K562 (cell line): ENCODE data around the gene SCG5.

Source experiments
- CHD2 ChIP-seq: IDR thresholded peaks from 2 replicates; pipeline ENCODE4 v1.6.1; 2011; ENCODE audit warnings: low read depth, low read length
- EP300 ChIP-seq: IDR thresholded peaks from 2 replicates; pipeline ENCODE4 v1.6.1; 2012; ENCODE audit warnings: low read length, improper control_type of control experiment
- HDGF ChIP-seq: fragments of 450-650 bp; IDR thresholded peaks from 2 replicates; pipeline ENCODE4 v1.6.1; 2016
- MXI1 ChIP-seq: IDR thresholded peaks from 2 replicates; pipeline ENCODE4 v1.6.1; 2011; ENCODE audit warnings: low read depth, mild to moderate bottlenecking, improper control_type of control experiment, low read length
- RBM22 ChIP-seq: fragments of 200-400 bp; formaldehyde crosslinking; IDR thresholded peaks from 2 replicates; pipeline ENCODE4 v1.6.1; 2018; ENCODE audit warnings: low read length, low read depth; ENCODE audit not compliant: poor library complexity, severe bottlenecking
- SMARCA5 ChIP-seq: fragments of 450-650 bp; IDR thresholded peaks from 2 replicates; pipeline ENCODE4 v1.6.1; 2016
- ZNF668 ChIP-seq: fragments of 250-450 bp; sonication (Bioruptor Pico); IDR thresholded peaks from 2 replicates; pipeline ENCODE4 v1.8.0; 2022; ENCODE audit warnings: mild to moderate bottlenecking, inconsistent platforms
- TF ChIP-seq, protein P1 (sequence below): sonication (generic); formaldehyde crosslinking; IDR thresholded peaks from 2 replicates; pipeline ENCODE4 v1.8.1; 2023; ENCODE audit warnings: mild to moderate bottlenecking, missing genetic modification reagents
- TF ChIP-seq, protein P2 (sequence below), 3 experiments: IDR thresholded peaks in 2 of 3; conservative IDR thresholded peaks in 1 of 3; 2 replicates each; pipeline ENCODE4 v1.5.1; 2011 to 2012; ENCODE audit warnings: low read length in 3 of 3, mild to moderate bottlenecking in 3 of 3, control low read depth in 2 of 3, improper control_type of control experiment in 1 of 3, inconsistent platforms in 1 of 3, low read depth in 1 of 3, mixed read lengths in 1 of 3, moderate library complexity in 1 of 3; ENCODE audit not compliant: insufficient read depth in 2 of 3
- TF ChIP-seq, protein P3 (sequence below): sonication (generic); formaldehyde crosslinking; IDR thresholded peaks from 2 replicates; pipeline ENCODE4 v1.8.0; 2022; ENCODE audit warnings: mild to moderate bottlenecking, missing genetic modification reagents
- TF ChIP-seq, protein P4 (sequence below): sonication (generic); formaldehyde crosslinking; IDR thresholded peaks from 2 replicates; pipeline ENCODE4 v1.8.0; 2023; ENCODE audit warnings: mild to moderate bottlenecking, missing genetic modification reagents
- TF ChIP-seq, protein P5 (sequence below), 2 experiments: fragments of 450-650 bp in 1 of 2; sonication (generic) in 1 of 2; formaldehyde crosslinking in 1 of 2; IDR thresholded peaks in 1 of 2; conservative IDR thresholded peaks in 1 of 2; 2 replicates each; pipeline versions ENCODE4 v1.6.1 to v1.8.1; 2016 to 2023; ENCODE audit warnings: mild to moderate bottlenecking in 2 of 2, moderate library complexity in 2 of 2, inconsistent platforms in 1 of 2, missing genetic modification reagents in 1 of 2
- TF ChIP-seq, protein P6 (sequence below): fragments of 450-650 bp; formaldehyde crosslinking; IDR thresholded peaks from 2 replicates; pipeline ENCODE4 v1.4.0; 2022; ENCODE audit warnings: mild to moderate bottlenecking, moderate library complexity

DNA sequence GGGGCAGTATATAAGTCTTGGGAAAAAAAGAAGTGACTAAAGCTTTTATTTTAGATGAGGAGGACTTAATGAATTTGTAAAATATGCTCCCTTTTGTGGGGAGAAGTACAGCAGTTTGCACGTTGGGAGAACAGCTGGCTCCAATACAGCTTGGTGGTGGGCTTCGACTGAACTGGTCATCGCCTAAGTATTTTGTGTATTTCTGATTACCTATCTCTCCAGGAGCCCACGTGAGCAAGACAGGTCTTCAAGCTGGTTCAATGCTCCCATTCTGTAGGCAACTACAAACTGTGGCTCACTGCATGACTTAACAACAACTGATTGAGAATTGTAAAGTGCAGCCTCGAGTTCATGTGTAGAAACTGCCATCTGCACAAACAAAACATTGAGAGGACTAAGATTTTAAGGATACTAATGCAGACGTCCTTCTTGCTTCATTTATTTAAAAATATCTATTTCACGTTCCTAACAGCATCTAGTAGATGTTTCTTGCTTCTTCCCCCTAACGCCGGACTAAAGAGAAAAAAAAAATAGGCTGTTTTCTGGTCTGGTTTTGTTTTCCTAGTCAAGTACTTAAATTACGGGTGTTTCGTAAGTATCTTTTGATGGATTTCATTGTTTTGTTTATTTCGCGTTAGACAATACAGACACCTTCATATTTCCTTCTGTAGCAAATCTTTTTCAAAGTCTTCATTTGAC lies 74.9 kb downstream of the SCG5 start:
- TF ChIP-seq ZNF668 (no peak), HDGF (no peak), CHD2 (no peak), MXI1 (no peak), EP300 (no peak), SMARCA5 (no peak), RBM22 (no peak)
- TF ChIP-seq, protein P1, sequence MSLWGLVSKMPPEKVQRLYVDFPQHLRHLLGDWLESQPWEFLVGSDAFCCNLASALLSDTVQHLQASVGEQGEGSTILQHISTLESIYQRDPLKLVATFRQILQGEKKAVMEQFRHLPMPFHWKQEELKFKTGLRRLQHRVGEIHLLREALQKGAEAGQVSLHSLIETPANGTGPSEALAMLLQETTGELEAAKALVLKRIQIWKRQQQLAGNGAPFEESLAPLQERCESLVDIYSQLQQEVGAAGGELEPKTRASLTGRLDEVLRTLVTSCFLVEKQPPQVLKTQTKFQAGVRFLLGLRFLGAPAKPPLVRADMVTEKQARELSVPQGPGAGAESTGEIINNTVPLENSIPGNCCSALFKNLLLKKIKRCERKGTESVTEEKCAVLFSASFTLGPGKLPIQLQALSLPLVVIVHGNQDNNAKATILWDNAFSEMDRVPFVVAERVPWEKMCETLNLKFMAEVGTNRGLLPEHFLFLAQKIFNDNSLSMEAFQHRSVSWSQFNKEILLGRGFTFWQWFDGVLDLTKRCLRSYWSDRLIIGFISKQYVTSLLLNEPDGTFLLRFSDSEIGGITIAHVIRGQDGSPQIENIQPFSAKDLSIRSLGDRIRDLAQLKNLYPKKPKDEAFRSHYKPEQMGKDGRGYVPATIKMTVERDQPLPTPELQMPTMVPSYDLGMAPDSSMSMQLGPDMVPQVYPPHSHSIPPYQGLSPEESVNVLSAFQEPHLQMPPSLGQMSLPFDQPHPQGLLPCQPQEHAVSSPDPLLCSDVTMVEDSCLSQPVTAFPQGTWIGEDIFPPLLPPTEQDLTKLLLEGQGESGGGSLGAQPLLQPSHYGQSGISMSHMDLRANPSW, result no peak
- TF ChIP-seq, protein P2, sequence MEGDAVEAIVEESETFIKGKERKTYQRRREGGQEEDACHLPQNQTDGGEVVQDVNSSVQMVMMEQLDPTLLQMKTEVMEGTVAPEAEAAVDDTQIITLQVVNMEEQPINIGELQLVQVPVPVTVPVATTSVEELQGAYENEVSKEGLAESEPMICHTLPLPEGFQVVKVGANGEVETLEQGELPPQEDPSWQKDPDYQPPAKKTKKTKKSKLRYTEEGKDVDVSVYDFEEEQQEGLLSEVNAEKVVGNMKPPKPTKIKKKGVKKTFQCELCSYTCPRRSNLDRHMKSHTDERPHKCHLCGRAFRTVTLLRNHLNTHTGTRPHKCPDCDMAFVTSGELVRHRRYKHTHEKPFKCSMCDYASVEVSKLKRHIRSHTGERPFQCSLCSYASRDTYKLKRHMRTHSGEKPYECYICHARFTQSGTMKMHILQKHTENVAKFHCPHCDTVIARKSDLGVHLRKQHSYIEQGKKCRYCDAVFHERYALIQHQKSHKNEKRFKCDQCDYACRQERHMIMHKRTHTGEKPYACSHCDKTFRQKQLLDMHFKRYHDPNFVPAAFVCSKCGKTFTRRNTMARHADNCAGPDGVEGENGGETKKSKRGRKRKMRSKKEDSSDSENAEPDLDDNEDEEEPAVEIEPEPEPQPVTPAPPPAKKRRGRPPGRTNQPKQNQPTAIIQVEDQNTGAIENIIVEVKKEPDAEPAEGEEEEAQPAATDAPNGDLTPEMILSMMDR (IDR thresholded peaks at IDR 0.05 in 2 of 3, conservative IDR thresholded peaks at IDR 0.05 in 1 of 3; ENCODE audit: insufficient read depth in 2 of 3, low read depth in 1 of 3, low read length in 3 of 3), result no peak
- TF ChIP-seq, protein P3, sequence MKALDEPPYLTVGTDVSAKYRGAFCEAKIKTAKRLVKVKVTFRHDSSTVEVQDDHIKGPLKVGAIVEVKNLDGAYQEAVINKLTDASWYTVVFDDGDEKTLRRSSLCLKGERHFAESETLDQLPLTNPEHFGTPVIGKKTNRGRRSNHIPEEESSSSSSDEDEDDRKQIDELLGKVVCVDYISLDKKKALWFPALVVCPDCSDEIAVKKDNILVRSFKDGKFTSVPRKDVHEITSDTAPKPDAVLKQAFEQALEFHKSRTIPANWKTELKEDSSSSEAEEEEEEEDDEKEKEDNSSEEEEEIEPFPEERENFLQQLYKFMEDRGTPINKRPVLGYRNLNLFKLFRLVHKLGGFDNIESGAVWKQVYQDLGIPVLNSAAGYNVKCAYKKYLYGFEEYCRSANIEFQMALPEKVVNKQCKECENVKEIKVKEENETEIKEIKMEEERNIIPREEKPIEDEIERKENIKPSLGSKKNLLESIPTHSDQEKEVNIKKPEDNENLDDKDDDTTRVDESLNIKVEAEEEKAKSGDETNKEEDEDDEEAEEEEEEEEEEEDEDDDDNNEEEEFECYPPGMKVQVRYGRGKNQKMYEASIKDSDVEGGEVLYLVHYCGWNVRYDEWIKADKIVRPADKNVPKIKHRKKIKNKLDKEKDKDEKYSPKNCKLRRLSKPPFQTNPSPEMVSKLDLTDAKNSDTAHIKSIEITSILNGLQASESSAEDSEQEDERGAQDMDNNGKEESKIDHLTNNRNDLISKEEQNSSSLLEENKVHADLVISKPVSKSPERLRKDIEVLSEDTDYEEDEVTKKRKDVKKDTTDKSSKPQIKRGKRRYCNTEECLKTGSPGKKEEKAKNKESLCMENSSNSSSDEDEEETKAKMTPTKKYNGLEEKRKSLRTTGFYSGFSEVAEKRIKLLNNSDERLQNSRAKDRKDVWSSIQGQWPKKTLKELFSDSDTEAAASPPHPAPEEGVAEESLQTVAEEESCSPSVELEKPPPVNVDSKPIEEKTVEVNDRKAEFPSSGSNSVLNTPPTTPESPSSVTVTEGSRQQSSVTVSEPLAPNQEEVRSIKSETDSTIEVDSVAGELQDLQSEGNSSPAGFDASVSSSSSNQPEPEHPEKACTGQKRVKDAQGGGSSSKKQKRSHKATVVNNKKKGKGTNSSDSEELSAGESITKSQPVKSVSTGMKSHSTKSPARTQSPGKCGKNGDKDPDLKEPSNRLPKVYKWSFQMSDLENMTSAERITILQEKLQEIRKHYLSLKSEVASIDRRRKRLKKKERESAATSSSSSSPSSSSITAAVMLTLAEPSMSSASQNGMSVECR (CRISPR knock-in tag), result no peak
- TF ChIP-seq, protein P4, sequence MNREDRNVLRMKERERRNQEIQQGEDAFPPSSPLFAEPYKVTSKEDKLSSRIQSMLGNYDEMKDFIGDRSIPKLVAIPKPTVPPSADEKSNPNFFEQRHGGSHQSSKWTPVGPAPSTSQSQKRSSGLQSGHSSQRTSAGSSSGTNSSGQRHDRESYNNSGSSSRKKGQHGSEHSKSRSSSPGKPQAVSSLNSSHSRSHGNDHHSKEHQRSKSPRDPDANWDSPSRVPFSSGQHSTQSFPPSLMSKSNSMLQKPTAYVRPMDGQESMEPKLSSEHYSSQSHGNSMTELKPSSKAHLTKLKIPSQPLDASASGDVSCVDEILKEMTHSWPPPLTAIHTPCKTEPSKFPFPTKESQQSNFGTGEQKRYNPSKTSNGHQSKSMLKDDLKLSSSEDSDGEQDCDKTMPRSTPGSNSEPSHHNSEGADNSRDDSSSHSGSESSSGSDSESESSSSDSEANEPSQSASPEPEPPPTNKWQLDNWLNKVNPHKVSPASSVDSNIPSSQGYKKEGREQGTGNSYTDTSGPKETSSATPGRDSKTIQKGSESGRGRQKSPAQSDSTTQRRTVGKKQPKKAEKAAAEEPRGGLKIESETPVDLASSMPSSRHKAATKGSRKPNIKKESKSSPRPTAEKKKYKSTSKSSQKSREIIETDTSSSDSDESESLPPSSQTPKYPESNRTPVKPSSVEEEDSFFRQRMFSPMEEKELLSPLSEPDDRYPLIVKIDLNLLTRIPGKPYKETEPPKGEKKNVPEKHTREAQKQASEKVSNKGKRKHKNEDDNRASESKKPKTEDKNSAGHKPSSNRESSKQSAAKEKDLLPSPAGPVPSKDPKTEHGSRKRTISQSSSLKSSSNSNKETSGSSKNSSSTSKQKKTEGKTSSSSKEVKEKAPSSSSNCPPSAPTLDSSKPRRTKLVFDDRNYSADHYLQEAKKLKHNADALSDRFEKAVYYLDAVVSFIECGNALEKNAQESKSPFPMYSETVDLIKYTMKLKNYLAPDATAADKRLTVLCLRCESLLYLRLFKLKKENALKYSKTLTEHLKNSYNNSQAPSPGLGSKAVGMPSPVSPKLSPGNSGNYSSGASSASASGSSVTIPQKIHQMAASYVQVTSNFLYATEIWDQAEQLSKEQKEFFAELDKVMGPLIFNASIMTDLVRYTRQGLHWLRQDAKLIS (CRISPR knock-in tag), result no peak
- TF ChIP-seq, protein P5, sequence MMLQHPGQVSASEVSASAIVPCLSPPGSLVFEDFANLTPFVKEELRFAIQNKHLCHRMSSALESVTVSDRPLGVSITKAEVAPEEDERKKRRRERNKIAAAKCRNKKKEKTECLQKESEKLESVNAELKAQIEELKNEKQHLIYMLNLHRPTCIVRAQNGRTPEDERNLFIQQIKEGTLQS (IDR thresholded peaks at IDR 0.05), result no peak
- TF ChIP-seq, protein P5 (CRISPR knock-in tag; conservative IDR thresholded peaks at IDR 0.05), result no peak
- TF ChIP-seq, protein P6, sequence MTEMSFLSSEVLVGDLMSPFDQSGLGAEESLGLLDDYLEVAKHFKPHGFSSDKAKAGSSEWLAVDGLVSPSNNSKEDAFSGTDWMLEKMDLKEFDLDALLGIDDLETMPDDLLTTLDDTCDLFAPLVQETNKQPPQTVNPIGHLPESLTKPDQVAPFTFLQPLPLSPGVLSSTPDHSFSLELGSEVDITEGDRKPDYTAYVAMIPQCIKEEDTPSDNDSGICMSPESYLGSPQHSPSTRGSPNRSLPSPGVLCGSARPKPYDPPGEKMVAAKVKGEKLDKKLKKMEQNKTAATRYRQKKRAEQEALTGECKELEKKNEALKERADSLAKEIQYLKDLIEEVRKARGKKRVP (CRISPR knock-in tag), result no peak
